ENCODE measurements around the gene MAML2.

MAML2 gene

DNA sequence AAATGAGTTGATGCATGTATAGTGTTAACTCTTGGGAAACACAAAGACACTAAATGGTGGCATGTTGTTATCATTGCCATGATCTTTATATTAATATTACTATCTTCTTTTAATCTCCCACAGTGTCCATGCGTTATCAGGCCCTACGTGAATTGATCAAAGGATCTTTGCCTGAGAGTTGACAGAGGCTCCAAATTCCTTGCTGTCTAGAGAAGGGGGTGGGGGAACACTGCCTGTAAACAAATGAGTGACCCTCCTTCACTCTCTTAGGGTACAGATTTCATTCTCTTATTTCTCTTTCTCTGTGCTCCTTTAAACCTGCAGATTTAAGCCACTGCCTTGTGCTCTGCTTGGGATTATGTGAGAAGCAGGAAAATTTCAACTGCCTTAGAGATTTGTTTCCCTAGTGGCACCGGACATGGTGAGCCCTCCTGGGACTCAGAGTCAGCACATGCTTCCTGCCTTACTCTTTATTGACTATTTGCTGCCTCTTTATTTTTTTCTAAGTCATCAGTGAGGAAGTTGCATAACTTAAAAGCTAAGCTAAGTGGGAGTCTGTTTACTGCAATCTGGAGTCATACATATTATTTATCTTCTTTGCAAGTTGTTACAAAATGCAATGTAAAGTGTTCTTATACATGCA is 122.9 kb downstream of the MAML2 start:
- TF ChIP-seq, protein P1, sequence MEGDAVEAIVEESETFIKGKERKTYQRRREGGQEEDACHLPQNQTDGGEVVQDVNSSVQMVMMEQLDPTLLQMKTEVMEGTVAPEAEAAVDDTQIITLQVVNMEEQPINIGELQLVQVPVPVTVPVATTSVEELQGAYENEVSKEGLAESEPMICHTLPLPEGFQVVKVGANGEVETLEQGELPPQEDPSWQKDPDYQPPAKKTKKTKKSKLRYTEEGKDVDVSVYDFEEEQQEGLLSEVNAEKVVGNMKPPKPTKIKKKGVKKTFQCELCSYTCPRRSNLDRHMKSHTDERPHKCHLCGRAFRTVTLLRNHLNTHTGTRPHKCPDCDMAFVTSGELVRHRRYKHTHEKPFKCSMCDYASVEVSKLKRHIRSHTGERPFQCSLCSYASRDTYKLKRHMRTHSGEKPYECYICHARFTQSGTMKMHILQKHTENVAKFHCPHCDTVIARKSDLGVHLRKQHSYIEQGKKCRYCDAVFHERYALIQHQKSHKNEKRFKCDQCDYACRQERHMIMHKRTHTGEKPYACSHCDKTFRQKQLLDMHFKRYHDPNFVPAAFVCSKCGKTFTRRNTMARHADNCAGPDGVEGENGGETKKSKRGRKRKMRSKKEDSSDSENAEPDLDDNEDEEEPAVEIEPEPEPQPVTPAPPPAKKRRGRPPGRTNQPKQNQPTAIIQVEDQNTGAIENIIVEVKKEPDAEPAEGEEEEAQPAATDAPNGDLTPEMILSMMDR (IDR thresholded peaks at IDR 0.05; ENCODE audit: low read depth, low read length) = no peak
- H3K4me3 ChIP-seq (ENCODE audit: low read depth, low read length) = no peak overlapping the region

DNA sequence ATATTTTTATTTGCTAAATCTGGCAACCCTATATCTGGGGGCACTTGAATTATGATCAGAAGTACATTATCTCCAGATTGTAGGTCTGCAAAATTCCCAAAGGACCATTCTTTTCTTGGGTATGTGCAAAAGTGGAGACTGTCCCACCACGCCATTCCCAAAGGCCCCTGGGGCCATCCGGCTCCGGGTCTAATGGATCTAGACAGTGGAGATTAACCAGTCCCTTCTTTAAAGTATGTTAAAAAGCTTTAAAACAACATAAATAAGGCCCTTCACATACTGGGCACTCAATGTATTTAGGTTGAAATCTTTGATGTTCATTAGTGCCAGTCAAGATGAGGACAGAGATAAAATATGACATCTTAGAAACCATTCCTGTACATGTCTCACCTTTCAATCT is 124.1 kb downstream of the MAML2 start:
- TF ChIP-seq, protein P1 (IDR thresholded peaks at IDR 0.05; ENCODE audit: low read depth, low read length) = no peak

DNA sequence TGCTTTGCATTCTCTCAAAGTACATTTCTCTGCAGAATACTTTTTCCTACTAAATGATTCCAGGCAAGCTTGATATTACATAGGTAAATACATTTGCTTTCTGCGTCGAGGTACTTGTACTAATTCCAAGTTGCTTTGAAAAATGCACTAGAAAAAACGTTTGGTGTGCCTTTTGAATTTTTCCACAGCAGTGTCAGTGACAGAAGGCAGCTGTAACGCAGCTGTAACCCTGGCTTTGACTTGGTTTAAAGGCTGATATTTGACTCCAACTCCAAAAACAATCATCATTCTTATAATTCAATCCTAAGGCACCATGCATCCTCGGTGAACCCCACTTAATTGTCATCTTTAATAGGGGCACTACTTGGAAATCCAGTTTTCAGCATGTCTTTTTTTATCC is 125.0 kb downstream of the MAML2 start:
- TF ChIP-seq, protein P1 (IDR thresholded peaks at IDR 0.05; ENCODE audit: low read depth, low read length) = no peak
- H3K4me3 ChIP-seq (ENCODE audit: low read depth, low read length) = no peak overlapping the region

More for the DNA sequence above, 124.1 kb downstream of the MAML2 start:
- H3K4me3 ChIP-seq (ENCODE audit: low read depth, low read length) = no peak overlapping the region

DNA sequence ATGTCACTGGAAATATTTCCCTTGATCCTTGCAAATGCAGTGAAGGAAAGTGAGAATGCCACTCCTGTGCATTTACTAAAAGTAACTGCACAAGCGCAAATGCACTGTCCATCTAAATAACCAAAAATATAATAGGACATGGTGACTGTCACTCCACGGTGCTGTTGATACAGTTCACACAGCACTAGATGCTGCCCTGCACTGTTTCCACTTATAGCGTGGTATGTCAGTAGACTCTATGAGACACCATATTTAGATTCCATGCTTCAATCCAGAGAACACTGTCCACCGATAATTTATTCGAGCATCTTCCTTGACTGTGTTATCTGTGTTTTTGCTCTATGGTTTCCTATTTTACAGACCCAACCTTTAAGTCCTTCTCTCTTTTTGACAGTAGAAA is 125.8 kb downstream of the MAML2 start:
- no peak overlapping the region for H3K4me3 ChIP-seq (ENCODE audit: low read depth, low read length)
- TF ChIP-seq, protein P1 (IDR thresholded peaks at IDR 0.05; ENCODE audit: low read depth, low read length) = no peak

DNA sequence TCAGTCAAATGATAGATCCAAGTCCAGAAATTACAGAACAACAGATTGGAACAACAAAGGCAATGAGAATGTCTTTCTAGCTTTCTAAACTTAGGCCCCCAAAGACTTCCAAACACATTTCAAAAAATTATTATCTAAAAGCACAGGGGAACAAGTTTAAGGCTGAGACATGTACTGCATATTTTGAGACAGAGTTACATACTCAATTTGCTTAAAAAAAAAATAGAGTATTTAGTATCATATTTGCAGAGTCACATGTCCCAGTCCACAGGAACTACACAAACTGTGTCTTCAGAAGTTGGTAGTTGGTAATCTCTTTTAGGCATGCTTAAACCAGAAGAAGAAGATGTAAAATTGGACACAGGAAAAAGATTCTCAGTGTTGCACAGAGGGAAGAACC is 127.2 kb downstream of the MAML2 start:
- no peak overlapping the region for H3K4me3 ChIP-seq (ENCODE audit: low read depth, low read length)
- TF ChIP-seq, protein P1 (IDR thresholded peaks at IDR 0.05; ENCODE audit: low read depth, low read length) = no peak

DNA sequence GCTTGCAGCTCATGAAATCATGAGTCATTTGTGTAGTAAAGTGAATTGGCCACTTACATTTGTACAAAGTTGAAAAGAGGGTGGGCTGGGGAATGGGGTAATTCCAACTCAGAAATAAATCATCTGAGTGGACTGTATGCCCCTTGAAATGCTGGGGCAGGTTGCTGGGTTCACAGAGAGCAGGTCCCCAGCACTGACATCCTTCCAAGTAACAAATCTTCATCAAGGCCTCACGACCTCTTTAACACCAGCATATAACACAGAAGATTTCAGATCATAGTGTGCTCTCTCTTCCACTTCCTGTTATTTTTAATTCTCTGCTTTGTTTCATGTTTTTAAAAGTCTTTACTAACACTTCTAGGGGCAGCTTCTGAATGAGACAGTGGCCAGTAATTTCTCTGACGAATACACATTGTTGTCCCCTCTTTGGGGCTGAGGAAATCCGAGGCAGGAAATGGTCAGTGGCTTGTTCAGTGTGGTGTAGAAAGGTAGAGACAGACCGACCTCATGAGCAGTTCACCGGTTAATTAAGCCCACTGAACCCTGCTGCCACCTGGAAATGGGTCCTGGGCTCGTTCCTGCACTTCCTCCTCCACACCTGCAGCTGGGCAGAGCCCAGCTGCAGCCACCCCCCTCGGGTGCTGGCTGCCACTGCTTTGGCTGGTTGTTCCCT is 127.7 kb downstream of the MAML2 start:
- H3K4me3 ChIP-seq (ENCODE audit: low read depth, low read length) = no peak overlapping the region
- TF ChIP-seq, protein P1 (IDR thresholded peaks at IDR 0.05; ENCODE audit: low read depth, low read length) = no peak

DNA sequence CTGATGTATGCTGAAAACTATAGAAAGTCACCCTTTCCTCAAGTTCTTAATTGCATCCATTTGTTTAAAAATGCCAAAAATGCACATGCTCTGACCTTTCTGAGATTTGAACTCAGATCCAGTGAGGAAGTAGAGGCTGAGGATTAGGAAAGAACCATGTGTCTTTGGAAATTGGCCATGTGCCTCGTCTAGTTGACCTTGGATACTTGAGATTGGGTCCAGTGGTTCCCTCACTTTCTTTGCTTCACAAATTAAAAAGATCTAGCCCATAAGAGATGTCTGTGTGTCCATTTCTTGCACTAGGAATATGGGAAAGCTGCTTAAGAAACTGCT is 128.3 kb downstream of the MAML2 start:
- TF ChIP-seq, protein P1 (IDR thresholded peaks at IDR 0.05; ENCODE audit: low read depth, low read length) = no peak
- H3K4me3 ChIP-seq (ENCODE audit: low read depth, low read length) = no peak overlapping the region

Measured in WI38 (cell line).